ENCODE data around the gene GYS1.
"Not testable (repeated sequence)": the region's sequence is repeated elsewhere in the genome, so short reads cannot be mapped to it uniquely, and the experiment has no call there.

Gene GYS1

GRCh38 chr19:48922548-48923490 is 70.3 kb downstream of the GYS1 start:
- Histone ChIP-seq H3K27me3 (ENCODE audit: control insufficient read depth, insufficient read depth, low read length) (no peaks in the 10 kb centered on the region), H3K36me3 (ENCODE audit: control insufficient read depth, low read depth, low read length) (peaks cover 3% of the 10 kb centered on the region), H3K9ac (ENCODE audit: low read length) (no peak overlapping the region), H3K9me3 (ENCODE audit: control insufficient read depth, low read depth, low read length) (no peaks in the 10 kb centered on the region), H3K27ac (ENCODE audit: low read length) (no peak overlapping the region), H3K4me3 (ENCODE audit: low read length) (no peak overlapping the region), H3K4me1 (ENCODE audit: control insufficient read depth, low read depth, low read length) (no peaks in the 10 kb centered on the region)

GRCh38 chr19:48921721-48922500 is 71.2 kb downstream of the GYS1 start:
- Histone ChIP-seq H3K36me3 (ENCODE audit: control insufficient read depth, low read depth, low read length) (peaks cover 3% of the 10 kb centered on the region), H3K27me3 (ENCODE audit: control insufficient read depth, insufficient read depth, low read length) (no peaks in the 10 kb centered on the region), H3K4me3 (ENCODE audit: low read length) (no peak overlapping the region), H3K9ac (ENCODE audit: low read length) (no peak overlapping the region), H3K27ac (ENCODE audit: low read length) (no peak overlapping the region), H3K9me3 (ENCODE audit: control insufficient read depth, low read depth, low read length) (no peaks in the 10 kb centered on the region), H3K4me1 (ENCODE audit: control insufficient read depth, low read depth, low read length) (no peaks in the 10 kb centered on the region)

- H3K9ac ChIP-seq (ENCODE audit: low read length) = no peak overlapping the region
- H3K4me1 ChIP-seq (ENCODE audit: control insufficient read depth, low read depth, low read length) = no peaks in the 10 kb centered on the region
- H3K36me3 ChIP-seq (ENCODE audit: control insufficient read depth, low read depth, low read length) = peaks cover 7% of the 10 kb centered on the region
- no peak overlapping the region for H3K27ac ChIP-seq (ENCODE audit: low read length)
- H3K9me3 ChIP-seq (ENCODE audit: control insufficient read depth, low read depth, low read length) = no peaks in the 10 kb centered on the region
- no peak overlapping the region for H3K4me3 ChIP-seq (ENCODE audit: low read length)
- no peaks in the 10 kb centered on the region for H3K27me3 ChIP-seq (ENCODE audit: control insufficient read depth, insufficient read depth, low read length)
Measured at GRCh38 chr19:48920949-48921348, 72.2 kb downstream of the GYS1 start.

GRCh38 chr19:48919271-48919670 is 73.8 kb downstream of the GYS1 start:
- H3K27ac ChIP-seq (ENCODE audit: low read length); H3K9ac ChIP-seq (ENCODE audit: low read length); H3K4me3 ChIP-seq (ENCODE audit: low read length); H3K4me1 ChIP-seq (ENCODE audit: control insufficient read depth, low read depth, low read length); H3K27me3 ChIP-seq (ENCODE audit: control insufficient read depth, insufficient read depth, low read length); H3K9me3 ChIP-seq (ENCODE audit: control insufficient read depth, low read depth, low read length): not testable (repeated sequence)
- peaks cover 18% of the 10 kb centered on the region for H3K36me3 ChIP-seq (ENCODE audit: control insufficient read depth, low read depth, low read length)

GRCh38 chr19:48918801-48919247 is 74.3 kb downstream of the GYS1 start:
- no peak overlapping the region for H3K27ac ChIP-seq (ENCODE audit: low read length)
- no peaks in the 10 kb centered on the region for H3K4me1 ChIP-seq (ENCODE audit: control insufficient read depth, low read depth, low read length)
- H3K9ac ChIP-seq (ENCODE audit: low read length) = no peak overlapping the region
- H3K4me3 ChIP-seq (ENCODE audit: low read length) = no peak overlapping the region
- no peaks in the 10 kb centered on the region for H3K9me3 ChIP-seq (ENCODE audit: control insufficient read depth, low read depth, low read length)
- H3K36me3 ChIP-seq (ENCODE audit: control insufficient read depth, low read depth, low read length) = peaks cover 20% of the 10 kb centered on the region
- H3K27me3 ChIP-seq (ENCODE audit: control insufficient read depth, insufficient read depth, low read length) = no peaks in the 10 kb centered on the region

All from iPS-18a (cell line).